GM18858 (cell line): ENCODE measurements around the gene MID1.

Experiments
- ATAC-seq: cut with Tn5 transposase; IDR thresholded peaks from one replicate; pipeline ENCODE4 v1.9.1; 2021; ENCODE audit not compliant: unreplicated experiment

Gene MID1

DNA sequence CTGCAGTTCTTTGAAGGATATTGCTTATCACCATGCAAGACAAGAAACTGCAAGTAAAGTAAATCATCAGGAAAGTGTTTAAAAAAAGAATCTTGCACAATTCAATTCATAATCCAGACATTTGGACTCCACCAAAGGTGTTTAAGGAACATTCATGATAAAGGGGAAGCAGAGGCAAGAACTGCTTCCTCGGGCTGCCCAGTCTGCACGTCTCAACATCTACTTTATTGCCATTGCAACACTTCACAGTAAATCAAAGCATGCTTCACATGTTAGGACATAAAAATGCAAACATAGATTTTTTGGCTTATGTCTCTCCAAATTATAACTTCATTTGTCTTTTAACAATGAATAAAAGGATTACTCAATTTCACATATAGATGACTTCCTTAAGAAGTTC, 42.5 kb downstream of the MID1 start:
- no peak for ATAC-seq

DNA sequence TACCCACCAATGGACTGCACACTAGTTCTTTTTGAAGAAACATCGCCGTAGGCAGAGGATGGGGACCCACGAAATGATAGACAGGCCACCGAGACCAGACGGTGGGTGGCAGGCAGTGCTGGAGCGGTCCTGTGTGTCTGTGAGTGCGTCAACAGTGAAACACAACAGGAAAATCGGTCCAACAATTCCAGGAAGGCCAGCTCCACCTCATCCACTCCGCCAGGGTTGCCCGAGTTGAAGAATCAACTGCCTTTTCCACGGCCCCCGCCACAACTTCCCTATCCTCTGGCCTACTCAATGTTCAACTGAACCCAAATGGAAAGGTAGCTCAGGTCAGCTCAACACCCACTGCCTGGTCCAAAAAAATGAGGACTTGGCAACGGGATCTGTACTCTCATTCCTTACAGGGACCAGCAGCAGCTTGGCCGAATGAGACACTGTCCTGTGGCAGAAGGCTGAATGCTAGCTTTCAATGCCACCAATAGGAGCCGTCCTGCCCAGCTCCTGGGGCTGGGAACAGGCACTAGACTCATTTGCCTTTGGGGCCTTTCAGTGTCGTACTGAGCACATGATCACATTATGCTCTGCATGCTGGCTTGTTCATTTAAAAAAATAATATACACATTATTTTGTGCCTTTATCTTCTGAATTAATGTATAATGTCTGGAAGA, 43.5 kb downstream of the MID1 start:
- no peak for ATAC-seq

DNA sequence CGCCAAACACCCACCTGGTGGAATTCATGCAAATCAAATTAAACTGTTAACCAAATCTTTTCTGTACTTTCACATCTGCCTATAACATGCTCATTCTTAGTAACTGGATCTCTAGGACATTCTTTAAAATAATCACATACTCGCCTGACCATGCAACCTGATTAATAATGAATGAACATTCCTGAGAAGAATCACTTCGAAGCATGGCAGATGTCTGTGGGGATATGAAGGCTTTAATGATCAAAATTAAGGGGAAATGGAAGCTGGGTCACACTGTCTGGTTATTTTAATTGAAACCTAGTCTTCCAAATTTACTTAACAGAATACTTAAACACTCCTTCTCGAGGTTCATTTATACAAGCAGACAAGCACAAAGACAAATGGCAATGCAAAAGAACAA, 44.2 kb downstream of the MID1 start:
- no peak for ATAC-seq

DNA sequence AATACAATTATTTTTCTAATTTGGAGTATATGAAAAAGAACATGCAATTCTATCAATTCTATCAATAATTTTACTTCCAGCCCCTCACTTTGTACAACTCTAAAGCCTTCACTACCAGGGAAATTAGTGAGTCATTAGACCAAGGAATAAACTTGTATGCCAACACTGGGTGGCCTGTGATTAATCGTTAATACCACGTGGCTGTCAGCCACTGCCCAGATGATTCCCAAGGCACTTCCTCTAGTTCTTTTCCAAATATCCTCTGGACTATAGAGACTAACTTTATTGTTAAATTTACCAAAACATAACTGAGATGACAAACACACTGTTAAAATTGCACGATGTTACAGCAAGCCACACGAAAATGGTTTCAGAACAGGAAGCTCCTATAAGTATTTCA, 45.7 kb downstream of the MID1 start:
- ATAC-seq: no peak

DNA sequence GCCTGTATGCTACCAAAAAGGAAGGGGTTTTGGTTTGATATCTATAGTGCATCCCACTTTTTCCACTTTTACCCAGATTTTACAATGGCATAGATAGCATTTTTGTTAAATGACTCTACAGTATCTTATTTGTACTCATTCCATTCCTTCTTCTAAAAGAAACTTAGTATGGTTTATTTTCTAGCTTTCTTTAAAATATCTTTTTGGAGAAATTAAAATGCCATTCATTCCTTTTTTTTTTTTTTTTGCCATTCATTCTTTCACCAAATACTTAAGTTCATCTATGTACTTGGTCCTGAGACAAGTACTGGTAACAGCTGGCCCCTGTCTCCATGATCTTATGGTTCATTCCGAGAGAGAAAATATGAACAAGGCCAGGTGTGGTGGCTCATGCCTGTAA, 49.1 kb downstream of the MID1 start:
- no peak for ATAC-seq

DNA sequence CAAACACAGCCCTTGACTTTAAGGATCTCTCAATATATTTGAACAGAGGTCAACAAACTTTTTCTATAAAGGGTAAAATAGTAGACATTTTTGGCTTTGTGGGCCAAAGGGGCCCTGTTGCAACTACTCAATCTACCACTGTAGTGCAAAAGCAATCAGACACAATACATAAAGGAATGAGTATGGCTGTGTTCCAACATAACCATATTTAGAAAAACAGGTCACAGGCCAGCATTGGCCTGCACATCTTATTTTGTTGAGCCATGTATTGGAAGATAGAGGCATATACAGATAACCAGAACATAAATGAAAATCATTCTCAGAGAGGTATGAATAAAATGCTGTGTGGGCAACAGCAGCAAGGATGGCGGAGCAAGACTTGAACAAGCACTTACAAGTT, 49.8 kb downstream of the MID1 start:
- no peak for ATAC-seq

DNA sequence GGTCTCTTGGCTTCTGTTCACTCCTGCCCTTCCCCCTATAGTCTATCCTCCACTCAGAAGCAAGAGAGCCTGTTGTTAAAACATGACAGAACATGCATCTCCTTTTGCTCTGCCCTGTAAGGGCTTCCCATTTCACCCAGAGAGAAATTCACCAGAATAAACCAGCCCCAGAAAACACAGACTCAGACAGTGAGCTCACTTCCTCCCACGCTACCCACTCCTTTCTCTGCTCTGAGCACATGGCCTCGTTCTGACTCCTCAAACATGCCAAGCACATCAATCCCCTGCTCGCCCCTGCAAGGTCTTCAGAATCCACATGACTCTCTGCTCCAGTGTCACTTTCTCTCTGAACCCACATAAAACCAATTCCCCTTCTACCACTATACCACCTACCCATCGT, 50.4 kb downstream of the MID1 start:
- ATAC-seq: no peak

DNA sequence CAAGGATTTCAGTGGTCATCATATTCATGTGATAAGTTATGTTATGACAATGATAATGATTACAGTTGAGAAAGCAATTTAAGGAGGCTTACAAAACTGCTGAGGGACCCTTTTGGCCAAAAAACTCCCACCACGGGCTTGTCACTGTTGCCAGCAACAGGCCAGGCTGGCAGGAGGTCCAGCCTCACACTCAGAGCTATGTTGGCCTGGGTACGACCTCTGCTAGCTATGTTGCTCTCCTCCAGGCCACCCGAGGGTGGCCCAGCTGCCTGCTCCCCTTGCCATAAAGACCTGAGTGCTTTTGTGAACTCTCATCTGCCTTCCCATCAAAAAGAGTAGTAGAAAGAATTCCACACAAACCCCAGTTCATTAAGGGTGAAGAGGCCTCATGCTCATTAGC, 52.0 kb downstream of the MID1 start:
- no peak for ATAC-seq

DNA sequence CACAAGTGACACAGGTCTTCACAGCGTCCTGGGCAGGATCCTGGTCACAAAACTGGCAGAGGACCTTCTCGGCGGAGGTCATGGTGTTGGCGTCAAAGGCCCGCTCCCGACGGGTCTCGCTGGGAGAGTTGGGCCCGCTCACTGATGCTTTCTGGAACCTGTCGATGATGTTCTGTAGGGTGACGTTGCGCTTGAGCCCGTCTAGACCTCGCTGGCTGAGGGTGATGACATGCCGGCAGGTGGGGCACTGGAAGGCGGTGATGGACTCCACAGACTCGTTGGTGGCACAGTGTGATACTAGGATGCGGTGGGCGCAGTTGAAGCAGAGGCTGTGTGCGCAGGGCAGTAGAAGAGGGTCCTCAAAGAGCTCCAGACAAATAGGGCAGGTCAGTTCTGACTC, 53.2 kb downstream of the MID1 start:
- no peak for ATAC-seq

DNA sequence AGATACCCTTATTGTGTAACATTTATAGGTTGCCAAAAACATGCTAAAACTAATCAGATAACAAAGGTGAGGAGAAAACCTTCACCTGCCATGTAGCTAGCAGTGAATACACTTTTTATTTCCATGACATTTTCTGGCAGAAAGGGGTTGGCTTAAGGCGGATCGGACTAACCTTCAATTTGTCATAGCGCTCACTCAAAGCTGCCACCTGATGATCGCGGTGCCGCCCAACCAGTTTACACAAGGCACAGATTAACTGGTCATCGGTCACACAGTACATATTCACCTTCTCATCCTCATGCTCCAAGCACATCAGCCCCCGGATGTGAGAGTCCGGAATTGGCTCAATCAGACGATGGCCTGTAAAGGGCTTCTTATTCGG, 53.7 kb downstream of the MID1 start:
- no peak for ATAC-seq

DNA sequence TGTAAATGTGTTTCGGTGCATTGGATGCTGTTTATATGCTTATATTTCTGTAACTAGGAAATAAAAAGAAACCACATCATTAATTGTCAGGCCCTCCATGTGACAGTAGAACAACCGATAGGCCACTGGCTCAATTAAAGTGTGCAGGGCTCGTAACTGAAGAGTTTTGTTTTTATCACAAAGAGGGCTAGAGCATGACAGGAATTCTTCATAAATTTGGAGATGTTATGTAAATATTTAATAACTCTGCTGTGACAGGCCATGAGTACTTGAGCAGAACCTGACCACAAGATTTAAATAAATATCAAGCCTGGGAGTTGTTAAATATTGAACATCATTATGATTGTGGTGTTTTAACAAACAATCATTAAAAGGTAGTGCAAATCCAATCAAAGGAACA, 55.9 kb downstream of the MID1 start:
- ATAC-seq: no peak

DNA sequence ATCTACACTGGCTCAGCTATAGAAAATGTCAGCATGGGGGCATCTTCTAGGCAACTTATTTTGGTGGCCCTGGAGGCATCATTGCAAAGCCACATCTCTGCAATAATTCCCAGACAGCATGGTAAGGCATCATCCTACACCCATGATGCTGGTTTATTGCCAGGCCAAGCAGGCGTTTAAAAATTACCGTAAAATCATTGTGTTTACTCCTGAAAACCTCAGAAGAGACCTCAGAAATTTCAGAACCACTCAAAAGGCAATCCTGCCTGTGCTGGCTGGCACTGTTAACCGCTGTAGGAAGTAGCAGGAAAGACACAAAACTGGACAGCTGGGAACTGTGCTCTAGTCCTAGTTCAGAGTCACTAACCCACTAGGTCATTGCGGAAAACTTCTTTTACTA, 63.2 kb downstream of the MID1 start:
- no peak for ATAC-seq

DNA sequence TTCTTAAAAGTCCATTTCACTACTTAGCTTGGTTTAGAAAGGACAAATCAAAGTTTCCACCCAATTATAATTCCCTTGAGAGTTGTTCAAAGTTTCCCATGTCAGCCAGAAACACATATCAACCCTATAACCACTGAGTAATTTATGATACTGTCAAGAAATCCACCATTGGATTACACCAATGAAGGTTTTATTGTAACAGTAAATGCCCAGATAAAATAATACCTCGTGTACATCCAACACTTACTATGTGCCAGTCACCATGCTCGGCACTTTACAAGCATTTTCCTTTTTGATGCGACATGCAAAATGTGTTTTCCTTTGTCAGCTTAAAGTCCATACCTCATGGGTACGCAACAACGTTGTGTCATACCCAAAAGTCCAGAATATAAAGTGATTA, 64.0 kb downstream of the MID1 start:
- no peak for ATAC-seq

DNA sequence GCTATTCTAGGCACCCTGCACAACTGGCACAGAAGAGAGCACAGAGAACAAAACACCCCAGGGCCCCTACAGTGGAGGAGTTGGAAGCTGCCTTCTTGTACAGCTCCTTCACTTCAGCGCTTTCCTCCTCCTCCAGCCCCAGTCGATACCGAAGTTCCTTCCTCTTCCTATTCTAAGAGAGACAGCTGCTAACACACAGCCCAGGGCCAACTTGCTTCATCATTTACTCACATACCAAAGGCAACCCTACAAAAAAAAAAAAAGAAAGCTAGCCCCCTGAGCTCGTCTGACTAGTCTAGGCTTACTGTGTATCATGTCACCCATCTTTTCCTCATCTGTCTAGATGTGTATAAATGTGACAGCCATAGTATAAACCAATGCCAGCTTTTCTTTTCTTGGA, 64.5 kb downstream of the MID1 start:
- ATAC-seq: no peak

DNA sequence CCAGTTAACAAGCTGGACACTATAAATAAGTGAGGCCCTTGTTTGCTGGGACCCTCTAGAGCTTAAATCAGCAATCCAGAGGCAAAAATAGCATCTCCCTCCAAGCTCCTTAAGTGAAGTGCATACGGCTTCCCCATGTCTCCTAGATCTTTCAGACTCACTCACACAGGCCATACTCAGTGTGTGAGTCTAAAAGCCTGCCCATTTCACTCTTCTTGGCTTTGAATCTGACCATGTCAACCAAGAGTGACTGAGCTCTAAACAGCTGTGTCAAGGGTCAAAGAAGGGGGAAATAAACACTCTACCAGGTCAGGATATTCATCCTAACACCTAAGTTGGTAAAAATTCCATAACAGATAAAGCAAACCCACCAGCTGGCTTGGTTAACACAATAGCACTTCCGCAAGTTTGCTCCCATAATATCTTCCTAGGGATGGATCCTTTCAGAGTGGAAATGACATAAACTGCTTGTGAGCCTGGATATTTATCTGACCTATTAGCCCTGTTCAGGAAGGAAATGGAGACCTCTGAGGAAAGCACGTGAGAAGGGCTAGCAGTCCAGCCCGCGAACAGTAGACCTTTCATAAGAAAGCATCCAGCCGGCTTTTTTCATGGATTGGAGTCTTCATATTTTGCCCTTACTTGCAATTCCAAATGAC, 65.6 kb downstream of the MID1 start:
- no peak for ATAC-seq

DNA sequence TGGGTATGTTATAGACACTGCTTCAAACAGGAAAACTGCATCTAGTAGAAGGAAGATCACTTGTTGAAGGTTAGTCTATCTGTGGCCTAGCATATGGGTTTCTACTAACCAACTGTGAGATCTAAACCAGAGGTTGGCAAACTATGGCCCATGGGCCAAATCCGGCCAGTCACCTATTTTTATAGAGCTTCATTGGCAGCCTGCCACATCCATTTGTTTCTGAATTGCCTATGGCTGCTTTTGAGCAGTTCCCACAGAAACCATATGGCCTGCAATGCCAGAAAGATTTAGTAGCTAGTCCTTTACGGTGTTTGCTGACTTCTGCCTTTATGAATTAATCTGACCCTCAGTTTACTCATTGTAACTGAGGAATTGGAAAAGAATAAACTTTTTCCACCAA, 71.1 kb downstream of the MID1 start:
- no peak for ATAC-seq

DNA sequence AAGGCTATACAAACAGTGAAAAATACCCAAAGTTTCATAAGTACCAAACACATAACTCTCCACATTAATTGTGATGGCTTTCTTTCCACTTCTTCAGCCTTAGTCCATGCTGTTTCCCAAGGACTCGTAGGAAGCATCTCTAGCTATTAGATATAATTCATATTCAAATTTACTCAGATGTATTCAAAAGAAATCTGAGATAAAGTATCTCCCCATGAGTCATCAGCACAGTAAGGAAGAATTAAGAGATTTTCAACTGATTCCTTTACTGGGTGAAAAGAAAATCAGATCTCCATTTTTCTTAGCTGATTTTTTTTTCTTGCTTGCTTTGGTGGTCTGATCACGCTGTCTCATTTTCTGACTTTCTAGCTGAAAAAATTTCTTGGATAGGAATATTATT, 71.7 kb downstream of the MID1 start:
- ATAC-seq: no peak

DNA sequence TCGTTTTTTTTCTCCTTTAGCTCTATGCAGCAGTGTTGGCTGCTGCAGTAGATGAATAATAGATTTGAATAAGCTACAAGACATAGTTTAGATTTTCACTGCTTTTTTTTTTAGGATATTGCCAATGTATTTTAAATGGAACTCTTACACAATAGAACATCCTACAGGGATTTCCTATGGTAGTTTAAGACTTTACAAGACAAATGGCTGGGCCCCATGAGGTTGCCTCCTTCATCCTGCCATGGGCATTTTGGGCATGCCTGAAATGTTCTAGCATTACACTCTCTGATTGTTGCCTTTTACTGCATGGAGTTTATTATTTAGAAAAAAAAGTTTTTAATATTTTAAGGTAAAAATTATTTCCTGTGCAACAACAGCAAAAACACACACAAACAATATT, 74.5 kb downstream of the MID1 start:
- ATAC-seq: no peak

DNA sequence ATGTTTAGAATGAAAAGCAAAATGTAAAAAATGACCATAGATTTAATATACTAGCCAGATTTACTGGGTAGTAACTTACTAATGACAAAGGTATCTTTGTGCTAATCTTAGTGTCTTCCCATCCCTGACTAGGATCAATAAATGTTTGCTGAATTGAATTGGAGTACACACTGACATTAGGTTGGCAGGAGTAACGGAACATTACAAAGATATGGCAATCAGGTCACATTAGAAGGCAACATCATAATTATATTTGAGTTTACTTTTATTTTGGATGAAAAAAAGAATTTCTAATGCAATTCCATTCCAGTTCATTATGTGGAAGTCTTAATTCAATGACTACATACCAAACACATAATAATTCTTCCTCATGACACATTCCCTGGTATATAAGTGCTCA, 77.8 kb downstream of the MID1 start:
- no peak for ATAC-seq

DNA sequence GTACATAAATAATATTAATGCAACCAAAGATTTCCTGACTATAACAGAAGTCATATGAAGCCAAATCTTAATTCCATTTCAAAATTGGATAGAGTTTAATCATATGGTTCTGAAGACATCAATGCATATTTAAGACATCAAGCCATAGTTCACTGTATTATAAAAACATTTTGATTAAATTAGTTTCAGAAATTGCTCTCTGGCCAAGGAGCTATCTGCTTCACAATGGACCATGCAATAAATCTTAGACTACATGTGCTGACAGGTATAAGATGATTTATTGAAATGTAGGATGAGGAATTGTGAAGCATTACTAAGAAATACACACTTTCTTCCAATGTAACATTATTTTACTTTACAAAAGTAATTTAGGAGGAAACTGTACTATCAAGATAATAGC, 81.6 kb downstream of the MID1 start:
- no peak for ATAC-seq

DNA sequence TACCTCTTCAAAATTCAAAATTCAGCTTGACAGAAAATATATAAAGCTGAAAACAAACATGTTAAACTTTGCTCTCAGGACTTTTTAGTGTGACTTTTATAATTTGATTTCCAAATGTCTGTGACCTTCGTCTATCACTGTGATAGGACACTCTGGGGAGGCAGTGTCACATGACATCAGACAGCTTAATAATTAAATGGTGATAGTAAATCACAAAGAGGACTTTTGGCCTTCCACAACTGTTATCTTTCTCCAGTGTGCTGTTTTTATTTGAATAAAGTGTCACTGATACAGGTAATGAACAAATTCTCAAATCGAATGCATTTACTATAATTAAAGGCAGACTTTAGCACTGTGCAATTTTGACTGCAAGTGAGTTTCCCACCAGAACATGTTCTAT, 83.1 kb downstream of the MID1 start:
- ATAC-seq: no peak

DNA sequence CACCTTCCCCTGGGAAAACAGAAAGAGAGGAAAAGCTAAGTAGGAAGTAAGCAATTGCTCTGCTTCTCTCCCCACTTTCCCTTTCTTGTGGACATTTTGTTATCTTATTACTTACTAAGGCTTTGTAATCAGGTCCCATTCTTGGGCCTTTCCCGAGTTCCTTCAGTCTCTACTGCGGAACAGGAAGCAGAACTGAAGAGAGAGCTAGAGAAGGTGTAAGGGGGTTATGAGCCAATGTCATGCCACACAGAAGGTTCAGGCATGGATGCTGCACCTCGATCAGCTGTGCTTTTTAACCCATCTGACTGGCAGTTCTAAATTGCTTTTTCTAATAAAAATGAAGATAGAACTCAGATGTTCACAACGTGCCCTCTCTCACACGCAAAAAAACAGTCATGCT, 83.6 kb downstream of the MID1 start:
- ATAC-seq: no peak

DNA sequence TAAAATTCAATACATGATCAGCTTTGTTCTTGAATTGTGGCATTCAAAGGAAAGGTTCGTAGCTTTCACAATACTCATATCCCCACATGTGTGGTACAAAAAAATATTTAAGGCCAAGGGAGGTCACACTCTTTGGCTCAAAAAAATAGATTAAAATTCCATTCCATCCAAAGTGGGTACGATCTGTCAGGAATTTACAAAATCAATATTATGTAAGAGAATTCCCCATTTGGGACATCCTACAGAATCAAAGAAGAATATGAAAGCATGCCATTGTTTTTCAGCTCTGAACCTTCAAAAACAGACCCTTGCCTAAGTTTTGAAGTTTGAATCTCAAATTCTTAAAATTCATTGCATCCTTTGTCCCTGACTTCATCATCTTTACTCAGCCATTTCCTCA, 85.8 kb downstream of the MID1 start:
- no peak for ATAC-seq
